ENCODE results near the gene EIF2B5. TPM values are rescaled to one million over a fixed set of nuclear protein-coding genes. Genes with fewer than 3 reads are reported as not detected.
A peak's percentile ranks its signal among the peaks of the same experiment; 100 is the strongest.

The EIF2B5 gene
- total RNA-seq, 2 donors from 2014 or later: 19.6 to 24.3 TPM

- H3K36me3 ChIP-seq: peaks cover 53% of the 10 kb centered on the region
- H3K4me3 ChIP-seq: peak overlapping the region; percentile 99 to 100
- TF ChIP-seq CTCF (IDR thresholded peaks at IDR 0.05): no peak
- no peaks in the 10 kb centered on the region for H3K9me3 ChIP-seq
- no peaks in the 10 kb centered on the region for H3K27me3 ChIP-seq
- peaks cover 0 to 42% of the 10 kb centered on the region in 2 donors for H3K4me1 ChIP-seq
- no peak for DNase-seq (ENCODE audit: low spot score)
- peak overlapping the region; percentile 97 to 99 for H3K27ac ChIP-seq
Observed at GRCh38 chr3:184175506-184175905, 40.3 kb downstream of the EIF2B5 start.

GRCh38 chr3:184175981-184176376, 40.8 kb downstream of the EIF2B5 start:
- Histone ChIP-seq H3K27ac (peak overlapping the region; percentile 97 to 99), H3K4me1 (peaks cover 0 to 42% of the 10 kb centered on the region in 2 donors), H3K36me3 (peaks cover 53% of the 10 kb centered on the region), H3K27me3 (no peaks in the 10 kb centered on the region), H3K9me3 (no peaks in the 10 kb centered on the region), H3K4me3 (peak overlapping the region; percentile 99 to 100)
- DNase-seq (ENCODE audit: low spot score): no peak
- TF ChIP-seq CTCF (IDR thresholded peaks at IDR 0.05): no peak

GRCh38 chr3:184176377-184177330, 41.5 kb downstream of the EIF2B5 start:
- H3K27ac ChIP-seq: peak overlapping the region; percentile 97 to 99
- H3K27me3 ChIP-seq: no peaks in the 10 kb centered on the region
- H3K4me3 ChIP-seq: peak overlapping the region; percentile 99 to 100
- peaks cover 53% of the 10 kb centered on the region for H3K36me3 ChIP-seq
- peaks cover 0 to 42% of the 10 kb centered on the region in 2 donors for H3K4me1 ChIP-seq
- TF ChIP-seq CTCF (IDR thresholded peaks at IDR 0.05): no peak
- peak; percentile 87 for DNase-seq (ENCODE audit: low spot score)
- no peaks in the 10 kb centered on the region for H3K9me3 ChIP-seq

GRCh38 chr3:184177331-184177731, 42.2 kb downstream of the EIF2B5 start:
- Histone ChIP-seq H3K27ac (peak overlapping the region; percentile 97 to 99), H3K4me3 (peak overlapping the region in 1 of 2 donors; percentile 100), H3K9me3 (no peaks in the 10 kb centered on the region), H3K4me1 (peaks cover 0 to 42% of the 10 kb centered on the region in 2 donors), H3K36me3 (peaks cover 55% of the 10 kb centered on the region), H3K27me3 (no peaks in the 10 kb centered on the region)
- no peak for DNase-seq (ENCODE audit: low spot score)
- TF ChIP-seq CTCF (IDR thresholded peaks at IDR 0.05): no peak

GRCh38 chr3:184177767-184178306, 42.7 kb downstream of the EIF2B5 start:
- DNase-seq (ENCODE audit: low spot score): no peak
- Histone ChIP-seq H3K4me3 (no peak overlapping the region), H3K27me3 (no peaks in the 10 kb centered on the region), H3K27ac (peak overlapping the region in 1 of 2 donors; percentile 97), H3K4me1 (peaks cover 0 to 42% of the 10 kb centered on the region in 2 donors), H3K36me3 (peaks cover 60% of the 10 kb centered on the region), H3K9me3 (no peaks in the 10 kb centered on the region)
- TF ChIP-seq CTCF (IDR thresholded peaks at IDR 0.05): no peak
